Endothelial cell of umbilical vein (primary cell): ENCODE data around the gene SCYL1. TPM values are rescaled to one million over a fixed set of nuclear protein-coding genes. Genes with fewer than 3 reads are reported as not detected.
A peak's percentile ranks its signal among the peaks of the same experiment; 100 is the strongest.

Experiments
- BruUV-seq: library from RNA; stranded (reverse); fragments of 400-500 nt; replicated peaks from 2 replicates; lab custom pipeline; 2021; lab: Mats Ljungman, UMichigan
- CTCF ChIA-PET: fragments of 300-600, 350-600 bp; sonication (Branson Sonifier 250); formaldehyde crosslinking; loops from one replicate; lab custom pipeline; 2021; ENCODE audit warnings: antibody characterized with exemption, inconsistent platforms; lab: Charles Lee
- POLR2A ChIA-PET: fragments of 300-600, 350-600 bp; sonication (Branson Sonifier 250); formaldehyde crosslinking; loops from one replicate; lab custom pipeline; 2021; ENCODE audit warnings: antibody characterized with exemption, inconsistent platforms; lab: Charles Lee
- DNase-seq: peaks from one replicate; pipeline ENCODE4 v3.0.0-alpha.2; 2011; ENCODE audit warnings: low read depth, low spot score
- FAIRE-seq: peaks from 2 replicates; lab custom pipeline; 2011; peaks lifted over from hg19 to GRCh38; lab: Jason Lieb, UNC
- H2AFZ ChIP-seq: 2 replicates; pipeline ENCODE4 v1.6.0; 2012; ENCODE audit warnings: low read depth, low read length, control low read depth, inconsistent platforms
- H3K27ac ChIP-seq: 2 replicates; pipeline ENCODE4 v1.5.1; 2011; ENCODE audit warnings: low read depth, mild to moderate bottlenecking, control low read depth, low read length, moderate library complexity; ENCODE audit not compliant: insufficient read depth
- H3K27me3 ChIP-seq, 2 experiments: 2 replicates each; pipeline versions ENCODE4 v1.6.0 to v1.6.1; 2011; ENCODE audit warnings: low read length in 2 of 2, mixed read lengths in 1 of 2; ENCODE audit not compliant: control insufficient read depth in 2 of 2, insufficient read depth in 2 of 2
- H3K36me3 ChIP-seq, 2 experiments: 2 replicates in 1 of 2; 3 replicates in 1 of 2; pipeline ENCODE4 v1.5.1; 2011; ENCODE audit warnings: low read length in 2 of 2, mild to moderate bottlenecking in 1 of 2, moderate library complexity in 1 of 2; ENCODE audit not compliant: control insufficient read depth in 2 of 2, insufficient read depth in 2 of 2; ENCODE audit errors: extremely low read depth in 1 of 2
- H3K4me1 ChIP-seq: 3 replicates; pipeline ENCODE4 v1.5.1; 2011; ENCODE audit warnings: mild to moderate bottlenecking, low read length; ENCODE audit not compliant: control insufficient read depth, insufficient read depth; ENCODE audit errors: extremely low read depth
- H3K4me2 ChIP-seq: 2 replicates; pipeline ENCODE4 v1.6.1; 2011; ENCODE audit warnings: low read length, control low read depth, mixed read lengths; ENCODE audit not compliant: insufficient read depth
- H3K4me3 ChIP-seq, 3 experiments: fragments of 200-600 bp in 1 of 3; sonication (generic), shearing (Covaris generic) in 1 of 3; replicated peaks in 1 of 3; 2 replicates each; pipeline ENCODE4 v1.5.1; 2011 to 2016; ENCODE audit warnings: control low read depth in 3 of 3, low read length in 3 of 3, mild to moderate bottlenecking in 2 of 3, inconsistent platforms in 1 of 3, low read depth in 1 of 3, moderate library complexity in 1 of 3; ENCODE audit not compliant: insufficient read depth in 1 of 3
- H3K79me2 ChIP-seq: 2 replicates; pipeline ENCODE4 v1.6.0; 2012; ENCODE audit warnings: low read length, inconsistent platforms; ENCODE audit not compliant: control insufficient read depth, insufficient read depth
- H3K9ac ChIP-seq: replicated peaks from 2 replicates; pipeline ENCODE3; 2011; ENCODE audit warnings: low read length, control low read depth; ENCODE audit not compliant: insufficient read depth; ENCODE audit errors: extremely low read depth
- H3K9me1 ChIP-seq: replicated peaks from 3 replicates; pipeline ENCODE4 v1.6.0; 2011; ENCODE audit warnings: mild to moderate bottlenecking, low read length; ENCODE audit not compliant: control insufficient read depth, insufficient read depth; ENCODE audit errors: extremely low read depth
- H3K9me3 ChIP-seq: replicated peaks from 2 replicates; pipeline ENCODE4 v1.5.1; 2012; ENCODE audit warnings: low read length, inconsistent platforms; ENCODE audit not compliant: control insufficient read depth, insufficient read depth
- H4K20me1 ChIP-seq: replicated peaks from 2 replicates; pipeline ENCODE3; 2011; ENCODE audit warnings: mild to moderate bottlenecking, low read length; ENCODE audit not compliant: control insufficient read depth, insufficient read depth; ENCODE audit errors: extremely low read depth
- EZH2 ChIP-seq: IDR thresholded peaks from 2 replicates; pipeline ENCODE4 v1.6.1; 2012; ENCODE audit warnings: borderline replicate concordance, low read depth, mild to moderate bottlenecking, moderate library complexity, low read length, inconsistent platforms; ENCODE audit not compliant: severe bottlenecking
- FOS ChIP-seq: IDR thresholded peaks from 2 replicates; pipeline ENCODE4 v1.6.1; 2011; ENCODE audit warnings: mild to moderate bottlenecking, low read length, moderate library complexity, borderline replicate concordance; ENCODE audit not compliant: insufficient read depth
- GATA2 ChIP-seq: IDR thresholded peaks from 2 replicates; pipeline ENCODE4 v1.7.0; 2011; ENCODE audit warnings: low read depth, mild to moderate bottlenecking, moderate library complexity, mixed read lengths, low read length; ENCODE audit not compliant: insufficient read length, insufficient read depth
- JUN ChIP-seq: IDR thresholded peaks from 2 replicates; pipeline ENCODE4 v1.6.1; 2011; ENCODE audit warnings: borderline replicate concordance, low read depth; ENCODE audit not compliant: insufficient read length, insufficient read depth
- MYC ChIP-seq: IDR thresholded peaks from one replicate; pipeline ENCODE4 v1.6.1; 2011; ENCODE audit warnings: mild to moderate bottlenecking, low read depth, low read length
- POLR2A ChIP-seq: IDR thresholded peaks from 2 replicates; pipeline ENCODE4 v1.6.1; 2012; ENCODE audit warnings: low read depth, mild to moderate bottlenecking, control low read depth, low read length
- POLR2AphosphoS5 ChIP-seq: IDR thresholded peaks from 2 replicates; pipeline ENCODE4 v1.6.1; 2012; ENCODE audit warnings: low read depth, mild to moderate bottlenecking, control low read depth, low read length, moderate library complexity; ENCODE audit not compliant: insufficient read depth
- dilution Hi-C: fragments of 300-500 bp; cut with MboI; formaldehyde crosslinking; loops from one replicate; pipeline ENCODE4 v1.15.0; 2019; ENCODE audit warnings: low sequenced_read_pairs; ENCODE audit not compliant: extremely low pct_ligation_motif_present
- intact Hi-C: fragments of 100-400 bp; cut with micrococcal nuclease; formaldehyde crosslinking; loops from one replicate; pipeline ENCODE4 v1.10.0; 2022
- polyA plus RNA-seq, 4 experiments: library from polyadenylated mRNA; depleted of rRNA in 3 of 4; stranded (reverse) in 3 of 4; unstranded in 1 of 4; fragments of >200 nt; gene quantifications; 2 replicates each; pipeline versions ENCODE4 v1.2.1 to v1.2.3, GENCODE V29; 2011 to 2012; ENCODE audit warnings: missing spikeins in 1 of 4
- total RNA-seq: library from RNA; stranded (reverse); gene quantifications from 2 replicates; pipeline ENCODE4 v1.2.3, GENCODE V29; 2021
- TF ChIP-seq, protein P1 (sequence below), 2 donors: IDR thresholded peaks; 1 replicate in 1 of 2; 2 replicates in 1 of 2; pipeline ENCODE4 v1.5.1; 2011; ENCODE audit warnings: low read length in 2 of 2, mild to moderate bottlenecking in 2 of 2, moderate library complexity in 2 of 2, control low read depth in 1 of 2, inconsistent platforms in 1 of 2, low read depth in 1 of 2; ENCODE audit not compliant: insufficient read depth in 1 of 2; ENCODE audit errors: extremely low read depth in 1 of 2
- TF ChIP-seq, protein P2 (sequence below): IDR thresholded peaks from 2 replicates; pipeline ENCODE4 v1.6.1; 2011; ENCODE audit not compliant: insufficient read depth, insufficient read length

SCYL1 gene
- total and polyA plus RNA-seq, 2 donors (not counting 3 experiments of a cell fraction or from before 2014, with no cell fraction given): 88.2 to 126 TPM

DNA sequence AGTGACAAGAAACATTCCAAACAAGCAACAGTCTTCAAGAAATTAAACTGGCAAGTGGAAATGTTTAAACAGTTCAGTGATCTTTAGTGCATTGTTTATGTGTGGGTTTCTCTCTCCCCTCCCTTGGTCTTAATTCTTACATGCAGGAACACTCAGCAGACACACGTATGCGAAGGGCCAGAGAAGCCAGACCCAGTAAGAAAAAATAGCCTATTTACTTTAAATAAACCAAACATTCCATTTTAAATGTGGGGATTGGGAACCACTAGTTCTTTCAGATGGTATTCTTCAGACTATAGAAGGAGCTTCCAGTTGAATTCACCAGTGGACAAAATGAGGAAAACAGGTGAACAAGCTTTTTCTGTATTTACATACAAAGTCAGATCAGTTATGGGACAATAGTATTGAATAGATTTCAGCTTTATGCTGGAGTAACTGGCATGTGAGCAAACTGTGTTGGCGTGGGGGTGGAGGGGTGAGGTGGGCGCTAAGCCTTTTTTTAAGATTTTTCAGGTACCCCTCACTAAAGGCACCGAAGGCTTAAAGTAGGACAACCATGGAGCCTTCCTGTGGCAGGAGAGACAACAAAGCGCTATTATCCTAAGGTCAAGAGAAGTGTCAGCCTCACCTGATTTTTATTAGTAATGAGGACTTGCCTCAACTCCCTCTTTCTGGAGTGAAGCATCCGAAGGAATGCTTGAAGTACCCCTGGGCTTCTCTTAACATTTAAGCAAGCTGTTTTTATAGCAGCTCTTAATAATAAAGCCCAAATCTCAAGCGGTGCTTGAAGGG is 20.0 kb upstream of the SCYL1 start:
- H3K36me3 ChIP-seq: peaks cover 27 to 33% of the 10 kb centered on the region in 2 experiments
- peaks cover 24% of the 10 kb centered on the region for H3K4me1 ChIP-seq
- FAIRE-seq (no peak), DNase-seq (peak; percentile 35)
- BruUV-seq: no TSS peak
- peaks cover 23% of the 10 kb centered on the region for H4K20me1 ChIP-seq
- TF ChIP-seq EZH2: no peak
- peak; percentile 67 for TF ChIP-seq POLR2AphosphoS5
- TF ChIP-seq FOS: no peak
- no peak for TF ChIP-seq GATA2
- TF ChIP-seq POLR2A: peak; percentile 5
- no peak for TF ChIP-seq JUN
- TF ChIP-seq, protein P1, sequence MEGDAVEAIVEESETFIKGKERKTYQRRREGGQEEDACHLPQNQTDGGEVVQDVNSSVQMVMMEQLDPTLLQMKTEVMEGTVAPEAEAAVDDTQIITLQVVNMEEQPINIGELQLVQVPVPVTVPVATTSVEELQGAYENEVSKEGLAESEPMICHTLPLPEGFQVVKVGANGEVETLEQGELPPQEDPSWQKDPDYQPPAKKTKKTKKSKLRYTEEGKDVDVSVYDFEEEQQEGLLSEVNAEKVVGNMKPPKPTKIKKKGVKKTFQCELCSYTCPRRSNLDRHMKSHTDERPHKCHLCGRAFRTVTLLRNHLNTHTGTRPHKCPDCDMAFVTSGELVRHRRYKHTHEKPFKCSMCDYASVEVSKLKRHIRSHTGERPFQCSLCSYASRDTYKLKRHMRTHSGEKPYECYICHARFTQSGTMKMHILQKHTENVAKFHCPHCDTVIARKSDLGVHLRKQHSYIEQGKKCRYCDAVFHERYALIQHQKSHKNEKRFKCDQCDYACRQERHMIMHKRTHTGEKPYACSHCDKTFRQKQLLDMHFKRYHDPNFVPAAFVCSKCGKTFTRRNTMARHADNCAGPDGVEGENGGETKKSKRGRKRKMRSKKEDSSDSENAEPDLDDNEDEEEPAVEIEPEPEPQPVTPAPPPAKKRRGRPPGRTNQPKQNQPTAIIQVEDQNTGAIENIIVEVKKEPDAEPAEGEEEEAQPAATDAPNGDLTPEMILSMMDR (IDR thresholded peaks at IDR 0.05; ENCODE audit: extremely low read depth in 1 of 2, insufficient read depth in 1 of 2, low read depth in 1 of 2, low read length in 2 of 2): no peak
- TF ChIP-seq, protein P2, sequence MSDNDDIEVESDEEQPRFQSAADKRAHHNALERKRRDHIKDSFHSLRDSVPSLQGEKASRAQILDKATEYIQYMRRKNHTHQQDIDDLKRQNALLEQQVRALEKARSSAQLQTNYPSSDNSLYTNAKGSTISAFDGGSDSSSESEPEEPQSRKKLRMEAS: no peak
- TF ChIP-seq MYC: no peak
- H3K27ac ChIP-seq: peak overlapping the region; percentile 89
- no peaks in the 10 kb centered on the region for H3K9me1 ChIP-seq
- intact Hi-C loops: no loop called here
- H3K4me2 ChIP-seq: peak overlapping the region; percentile 97
- dilution Hi-C loops: no loop called here
- H3K79me2 ChIP-seq: peaks cover 67% of the 10 kb centered on the region
- ChIA-PET POLR2A (interaction anchor here (0.7 to 13.9 kb wide), 14 partner anchors 15 to 97 kb away, joined by 3 to 283 read pairs (median 5); partner anchors contain the start of gene NEAT1), CTCF (interaction anchor here (1.0 to 7.8 kb wide), 6 partner anchors 25 to 139 kb away, joined by 3 to 95 read pairs (median 8); no protein-coding TSS in a partner anchor)
- H3K9ac ChIP-seq: peak overlapping the region; percentile 95
- no peaks in the 10 kb centered on the region for H3K9me3 ChIP-seq
- H3K4me3 ChIP-seq: peak overlapping the region; percentile 67 to 98 (median 91)
- H2AFZ ChIP-seq: no peak overlapping the region
- no peaks in the 10 kb centered on the region for H3K27me3 ChIP-seq
